ENCODE data around the gene KIF26B.

- TF ChIP-seq CTCF (IDR thresholded peaks at IDR 0.05): no peak
- no peak for TF ChIP-seq POLR2A (IDR thresholded peaks at IDR 0.05)
Observed at GRCh38 chr1:245465666-245466065, 310.9 kb downstream of the KIF26B start.

Measured in body of pancreas (tissue), 4 donors.